ENCODE results near the gene KHNYN. TPM values are rescaled to one million over a fixed set of nuclear protein-coding genes. Genes with fewer than 3 reads are reported as not detected.

The KHNYN gene
- total RNA-seq, 1 experiment from 2014 or later, result 33.2 TPM

- no peak for ATAC-seq
- no peaks in the 10 kb centered on the region for H3K9me3 Mint-ChIP-seq
- peaks cover 9% of the 10 kb centered on the region; the same call in 1 of the 2 replicates for H3K36me3 Mint-ChIP-seq
- no peak overlapping the region for H3K4me3 Mint-ChIP-seq
- H3K4me1 Mint-ChIP-seq, result no peaks in the 10 kb centered on the region
- POLR2A ChIA-PET, result interaction anchor here (1.0 kb wide), 1 partner anchor 13 kb away, joined by 3 read pairs; no protein-coding TSS in a partner anchor
- no peak for DNase-seq (ENCODE audit: low spot score)
- CTCF ChIA-PET, result interaction anchor here (1.3 to 4.5 kb wide), 3 partner anchors 16 to 172 kb away, joined by 3 to 40 read pairs (median 4); partner anchors contain the start of genes CBLN3 and KHNYN
- H3K27me3 Mint-ChIP-seq (ENCODE audit: low read depth), result peaks cover 15% of the 10 kb centered on the region
- no peak for TF ChIP-seq ZNF425 (CRISPR knock-in tag; conservative IDR thresholded peaks at IDR 0.05)
- TF ChIP-seq CREB1 (CRISPR knock-in tag; IDR thresholded peaks at IDR 0.05), result no peak
- no peak for TF ChIP-seq FOXJ3 (CRISPR knock-in tag; IDR thresholded peaks at IDR 0.05; ENCODE audit: borderline replicate concordance)
- TF ChIP-seq ZBTB21 (CRISPR knock-in tag; IDR thresholded peaks at IDR 0.05; ENCODE audit: borderline replicate concordance), result no peak
- TF ChIP-seq NR3C1 (CRISPR knock-in tag; conservative IDR thresholded peaks at IDR 0.05; ENCODE audit: low read depth), result no peak
- TF ChIP-seq, protein P1, sequence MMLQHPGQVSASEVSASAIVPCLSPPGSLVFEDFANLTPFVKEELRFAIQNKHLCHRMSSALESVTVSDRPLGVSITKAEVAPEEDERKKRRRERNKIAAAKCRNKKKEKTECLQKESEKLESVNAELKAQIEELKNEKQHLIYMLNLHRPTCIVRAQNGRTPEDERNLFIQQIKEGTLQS (CRISPR knock-in tag; conservative IDR thresholded peaks at IDR 0.05), result no peak
- H3K27ac Mint-ChIP-seq, result no peak overlapping the region
Measured at GRCh38 chr14:24414732-24415420, 14.9 kb upstream of the KHNYN start.

GRCh38 chr14:24415421-24416253 is 14.1 kb upstream of the KHNYN start:
- Mint-ChIP-seq H3K9me3 (no peaks in the 10 kb centered on the region), H3K36me3 (peaks cover 9% of the 10 kb centered on the region; the same call in 1 of the 2 replicates), H3K27me3 (ENCODE audit: low read depth) (peaks cover 21% of the 10 kb centered on the region), H3K4me1 (no peaks in the 10 kb centered on the region), H3K27ac (no peak overlapping the region), H3K4me3 (no peak overlapping the region)
- CTCF ChIA-PET, result interaction anchor here (1.1 to 4.5 kb wide), 2 partner anchors 8 to 15 kb away, joined by 3 to 40 read pairs; partner anchors contain the start of genes CBLN3 and KHNYN
- DNase-seq (ENCODE audit: low spot score), result no peak
- POLR2A ChIA-PET, result interaction anchor here (1.0 kb wide), 1 partner anchor 12 kb away, joined by 3 read pairs; no protein-coding TSS in a partner anchor
- ATAC-seq, result no peak
- TF ChIP-seq EMX1 (CRISPR knock-in tag; IDR thresholded peaks at IDR 0.05) (no peak), NR1H2 (CRISPR knock-in tag; IDR thresholded peaks at IDR 0.05) (no peak), ZNF425 (CRISPR knock-in tag; conservative IDR thresholded peaks at IDR 0.05) (no peak), MXD4 (CRISPR knock-in tag; IDR thresholded peaks at IDR 0.05; ENCODE audit: borderline replicate concordance) (no peak), NR3C1 (CRISPR knock-in tag; conservative IDR thresholded peaks at IDR 0.05; ENCODE audit: low read depth) (no peak)
- TF ChIP-seq, protein P2, sequence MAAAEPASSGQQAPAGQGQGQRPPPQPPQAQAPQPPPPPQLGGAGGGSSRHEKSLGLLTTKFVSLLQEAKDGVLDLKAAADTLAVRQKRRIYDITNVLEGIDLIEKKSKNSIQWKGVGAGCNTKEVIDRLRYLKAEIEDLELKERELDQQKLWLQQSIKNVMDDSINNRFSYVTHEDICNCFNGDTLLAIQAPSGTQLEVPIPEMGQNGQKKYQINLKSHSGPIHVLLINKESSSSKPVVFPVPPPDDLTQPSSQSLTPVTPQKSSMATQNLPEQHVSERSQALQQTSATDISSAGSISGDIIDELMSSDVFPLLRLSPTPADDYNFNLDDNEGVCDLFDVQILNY (CRISPR knock-in tag; IDR thresholded peaks at IDR 0.05), result no peak

- peaks cover 28% of the 10 kb centered on the region for H3K27me3 Mint-ChIP-seq (ENCODE audit: low read depth)
- DNase-seq (ENCODE audit: low spot score) (no peak), ATAC-seq (no peak)
- H3K9me3 Mint-ChIP-seq, result no peaks in the 10 kb centered on the region
- H3K36me3 Mint-ChIP-seq, result peaks cover 9% of the 10 kb centered on the region; the same call in 1 of the 2 replicates
- H3K4me3 Mint-ChIP-seq, result no peak overlapping the region
- H3K27ac Mint-ChIP-seq, result no peak overlapping the region
- no peaks in the 10 kb centered on the region for H3K4me1 Mint-ChIP-seq
- TF ChIP-seq, protein P3, sequence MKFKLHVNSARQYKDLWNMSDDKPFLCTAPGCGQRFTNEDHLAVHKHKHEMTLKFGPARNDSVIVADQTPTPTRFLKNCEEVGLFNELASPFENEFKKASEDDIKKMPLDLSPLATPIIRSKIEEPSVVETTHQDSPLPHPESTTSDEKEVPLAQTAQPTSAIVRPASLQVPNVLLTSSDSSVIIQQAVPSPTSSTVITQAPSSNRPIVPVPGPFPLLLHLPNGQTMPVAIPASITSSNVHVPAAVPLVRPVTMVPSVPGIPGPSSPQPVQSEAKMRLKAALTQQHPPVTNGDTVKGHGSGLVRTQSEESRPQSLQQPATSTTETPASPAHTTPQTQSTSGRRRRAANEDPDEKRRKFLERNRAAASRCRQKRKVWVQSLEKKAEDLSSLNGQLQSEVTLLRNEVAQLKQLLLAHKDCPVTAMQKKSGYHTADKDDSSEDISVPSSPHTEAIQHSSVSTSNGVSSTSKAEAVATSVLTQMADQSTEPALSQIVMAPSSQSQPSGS (CRISPR knock-in tag; IDR thresholded peaks at IDR 0.05; ENCODE audit: borderline replicate concordance, low read depth), result no peak
- TF ChIP-seq FOXP1 (CRISPR knock-in tag; IDR thresholded peaks at IDR 0.05; ENCODE audit: borderline replicate concordance) (no peak), MAX (CRISPR knock-in tag; IDR thresholded peaks at IDR 0.05) (no peak), TEAD1 (CRISPR knock-in tag; IDR thresholded peaks at IDR 0.05) (no peak), SMAD3 (CRISPR knock-in tag; IDR thresholded peaks at IDR 0.05; ENCODE audit: borderline replicate concordance) (no peak), TEAD4 (CRISPR knock-in tag; IDR thresholded peaks at IDR 0.05) (no peak), TCF7 (CRISPR knock-in tag; IDR thresholded peaks at IDR 0.05; ENCODE audit: low read depth) (no peak), ATF1 (CRISPR knock-in tag; IDR thresholded peaks at IDR 0.05) (no peak)
- POLR2A ChIA-PET, result interaction anchor here (0.9 kb wide), 1 partner anchor 17 kb away, joined by 3 read pairs; no protein-coding TSS in a partner anchor
- CTCF ChIA-PET, result interaction anchor here (0.7 to 5.4 kb wide), 7 partner anchors 9 to 83 kb away, joined by 3 to 37 read pairs (median 4); partner anchors contain the start of genes ADCY4, CBLN3, KHNYN and NYNRIN
Measured at GRCh38 chr14:24416254-24416931, 13.4 kb upstream of the KHNYN start.

Measured in WTC11 (cell line).